SK-N-MC (cell line): ENCODE results near the gene PGA4.
"Not testable (repeated sequence)": the region's sequence is repeated elsewhere in the genome, so short reads cannot be mapped to it uniquely, and the experiment has no call there.

Experiments used
- EZH2 ChIP-seq: fragments of 200-600 bp; sonication (generic); IDR thresholded peaks from one replicate; pipeline ENCODE4 v1.6.1; 2017; ENCODE audit warnings: antibody characterized with exemption
- FOXP2 ChIP-seq: optimal IDR thresholded peaks from 2 replicates; pipeline ENCODE3; 2011; ENCODE audit warnings: mild to moderate bottlenecking, moderate library complexity; ENCODE audit not compliant: insufficient read depth; ENCODE audit errors: extremely low read length, control extremely low read depth
- POLR2AphosphoS5 ChIP-seq: IDR thresholded peaks from 2 replicates; pipeline ENCODE4 v1.6.1; 2012; ENCODE audit warnings: mild to moderate bottlenecking, low read depth, low read length, borderline replicate concordance

DNA sequence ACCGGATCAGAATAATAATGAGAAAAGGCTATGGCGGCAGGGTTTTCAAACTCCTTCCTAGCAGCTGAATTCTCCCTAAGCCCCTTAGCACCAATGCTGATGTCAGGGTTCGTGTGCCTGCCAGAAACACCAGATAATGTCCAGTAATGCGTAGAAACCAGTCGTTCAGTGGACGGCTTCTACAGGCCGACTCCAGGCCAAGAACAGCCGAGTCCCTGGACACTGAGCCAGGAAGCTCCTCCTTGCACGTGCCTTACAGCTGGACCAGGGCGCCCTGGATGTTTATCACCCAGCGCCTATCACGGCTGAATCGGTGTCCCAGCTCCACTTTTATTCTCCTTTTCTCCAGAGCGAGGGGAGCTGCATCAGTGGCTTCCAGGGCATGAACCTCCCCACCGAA lies 8.9 kb downstream of the PGA4 start:
- not testable (repeated sequence) for TF ChIP-seq EZH2, POLR2AphosphoS5, FOXP2
